OCI-M1 (cell line): ENCODE results near the gene TNIP1.

ENCODE experiments used
- DNase-seq: peaks from one replicate; lab custom pipeline; 2025; lab: John Stamatoyannopoulos, UW

TNIP1 gene

DNA sequence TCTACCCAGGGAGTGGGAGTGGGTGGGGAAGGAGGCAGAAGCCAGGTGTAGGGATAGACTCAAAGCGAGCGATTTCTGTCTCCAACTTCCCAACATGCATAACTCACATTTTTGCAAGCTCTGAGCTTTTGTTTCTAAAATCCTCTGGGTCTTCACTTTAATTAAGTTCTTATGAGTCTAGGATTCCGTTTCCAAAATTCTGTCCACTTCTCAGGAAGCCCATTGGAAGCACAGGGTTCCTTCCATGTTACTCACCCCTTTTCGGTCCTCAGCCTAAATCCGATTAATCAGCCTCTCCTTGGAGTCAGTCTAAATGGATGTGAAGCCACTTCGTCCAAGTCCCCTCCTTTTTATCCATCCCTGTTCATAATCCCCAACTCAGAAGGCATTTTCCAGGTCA lies 59.1 kb downstream of the TNIP1 start:
- DNase-seq: no peak

DNA sequence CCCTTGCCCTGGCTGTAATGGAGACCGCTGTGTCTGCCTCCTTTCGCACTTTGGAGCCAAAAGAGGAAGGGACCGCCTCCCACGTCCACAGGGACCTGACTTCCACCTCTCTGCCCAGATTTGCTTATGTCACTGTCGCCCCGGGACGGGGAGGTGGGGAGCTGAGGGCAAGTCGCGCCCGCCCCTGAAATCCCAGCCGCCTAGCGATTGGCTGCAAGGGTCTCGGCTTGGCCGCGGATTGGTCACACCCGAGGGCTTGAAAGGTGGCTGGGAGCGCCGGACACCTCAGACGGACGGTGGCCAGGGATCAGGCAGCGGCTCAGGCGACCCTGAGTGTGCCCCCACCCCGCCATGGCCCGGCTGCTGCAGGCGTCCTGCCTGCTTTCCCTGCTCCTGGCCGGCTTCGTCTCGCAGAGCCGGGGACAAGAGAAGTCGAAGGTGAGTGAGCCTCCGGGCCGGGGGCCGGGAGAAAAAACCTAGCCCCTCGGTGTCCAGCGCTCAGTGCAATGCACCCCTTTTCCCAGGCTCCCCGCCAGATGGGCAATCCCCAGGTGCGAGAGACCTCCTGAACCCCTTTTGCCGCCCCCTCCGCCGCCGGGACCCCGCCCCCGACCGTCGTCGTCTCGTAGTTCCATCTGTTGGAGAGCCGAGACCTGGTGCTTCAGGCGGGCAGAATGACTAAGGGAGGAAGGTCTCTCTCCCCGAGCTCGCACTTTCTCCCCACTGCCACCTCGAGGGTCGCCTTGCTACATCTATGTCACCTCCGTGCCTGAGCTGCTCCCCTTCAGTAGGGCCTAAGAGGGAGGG lies 60.3 kb downstream of the TNIP1 start, which contains the start of gene GPX3:
Gene GPX3, plus strand, starts transcription at position 288 of the 807 bp plus-strand sequence. Its CDS starts 64 bp downstream, at position 352.
- DNase-seq: no peak

DNA sequence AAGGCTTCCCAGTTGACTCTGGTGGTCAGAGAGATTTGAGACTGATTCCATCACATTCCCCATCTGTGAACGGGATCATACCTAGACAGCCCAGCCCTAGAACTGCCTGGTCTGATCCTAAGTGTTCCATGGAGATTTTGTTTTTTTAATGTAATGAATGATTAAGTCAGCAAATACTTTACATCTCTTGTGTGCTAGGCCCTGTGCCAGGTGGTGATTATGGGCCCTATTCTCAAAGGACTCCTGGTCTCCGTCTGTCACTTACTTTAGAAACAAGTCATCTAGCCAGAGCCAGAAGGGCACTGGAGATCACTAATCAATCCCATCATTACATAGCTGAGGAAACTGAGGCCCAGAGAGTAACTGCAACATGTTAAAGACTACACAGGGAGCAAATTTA lies 61.5 kb downstream of the TNIP1 start:
- no peak for DNase-seq

DNA sequence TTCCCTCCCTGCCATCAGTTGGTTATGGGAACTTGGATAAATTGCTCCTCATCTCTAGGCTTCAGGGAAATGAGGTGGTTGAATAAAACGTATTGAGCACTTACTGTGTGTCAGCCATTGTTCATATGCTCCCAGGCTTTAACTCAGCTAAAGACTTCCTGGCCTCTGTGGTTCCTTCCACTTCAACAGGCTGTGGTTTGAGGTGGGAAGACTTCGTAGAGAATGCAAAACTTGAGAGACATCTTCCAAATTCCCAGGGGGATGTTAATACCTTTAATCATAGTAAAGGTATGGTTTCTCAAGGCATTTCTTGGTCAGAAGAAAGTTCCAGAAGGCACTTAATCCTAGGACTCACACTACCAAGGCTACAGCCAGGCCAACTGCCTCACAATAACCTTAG lies 62.0 kb downstream of the TNIP1 start:
- DNase-seq: no peak

DNA sequence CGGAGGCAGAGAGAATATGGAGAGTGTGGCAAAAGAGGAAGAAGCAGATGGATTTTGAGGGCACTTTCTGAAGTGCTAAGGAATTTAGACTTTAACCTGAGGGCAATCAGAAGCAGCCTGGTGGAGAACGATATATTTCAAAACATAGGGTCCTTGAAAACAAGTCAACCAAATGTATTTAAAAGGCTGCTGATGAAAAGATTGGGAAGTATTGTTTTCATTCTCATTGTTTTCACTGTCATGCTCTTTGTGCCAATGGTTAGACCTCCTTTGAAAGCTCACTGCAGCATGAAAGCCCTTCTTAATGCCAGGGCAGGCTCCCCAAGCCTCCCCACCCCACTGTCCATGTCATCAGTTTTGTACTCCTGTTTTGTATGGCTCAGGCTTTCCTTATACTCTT lies 62.9 kb downstream of the TNIP1 start:
- DNase-seq: no peak

DNA sequence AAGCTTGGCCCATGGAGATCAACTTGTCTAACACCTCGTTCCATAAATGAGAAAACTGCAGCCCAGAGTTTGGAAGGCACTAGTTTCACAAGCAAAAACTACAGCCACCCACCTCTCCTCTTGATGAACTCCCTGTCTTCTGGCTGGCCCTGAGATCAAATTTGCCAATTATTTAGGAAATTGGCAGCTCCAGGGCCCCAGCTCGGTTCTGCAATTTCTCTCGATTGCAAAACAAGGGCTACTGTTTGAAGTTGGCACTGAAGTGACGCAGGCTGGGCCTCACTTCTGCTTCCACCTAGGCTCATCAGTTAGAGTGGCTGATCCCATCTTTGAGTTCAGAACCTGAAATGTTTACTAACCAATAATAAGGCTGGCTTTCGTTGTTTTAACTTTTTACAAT lies 64.1 kb downstream of the TNIP1 start:
- DNase-seq: peak; percentile 75

DNA sequence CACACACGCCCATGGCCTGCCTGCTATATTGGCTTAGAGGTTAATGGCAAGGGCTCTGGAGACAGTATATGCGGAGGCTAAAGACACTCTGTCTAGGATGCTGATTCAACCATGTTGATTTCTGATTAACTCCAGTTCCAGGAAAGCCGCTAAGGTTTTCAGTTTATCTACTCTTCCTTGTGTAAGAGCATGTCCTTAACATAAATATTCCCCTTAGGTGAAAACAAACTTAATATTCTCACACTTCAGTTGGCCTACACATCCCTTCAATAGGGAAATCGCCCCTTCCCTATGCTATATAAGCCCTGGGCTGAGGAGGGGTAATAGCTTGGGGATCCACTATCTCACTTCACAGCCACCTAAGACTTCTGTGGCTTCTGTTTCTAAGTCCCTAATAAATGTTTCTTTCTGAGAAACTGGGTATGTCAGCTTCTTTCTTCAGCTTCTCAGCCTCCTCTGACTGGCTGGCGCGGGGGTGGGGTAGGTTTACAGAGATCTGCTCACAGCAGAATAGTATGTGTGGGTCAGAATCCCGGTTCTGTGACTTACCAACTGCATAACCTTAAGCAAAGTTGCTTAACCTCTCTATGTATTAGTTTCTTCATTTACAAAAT lies 64.8 kb downstream of the TNIP1 start:
- peak; percentile 98 for DNase-seq

DNA sequence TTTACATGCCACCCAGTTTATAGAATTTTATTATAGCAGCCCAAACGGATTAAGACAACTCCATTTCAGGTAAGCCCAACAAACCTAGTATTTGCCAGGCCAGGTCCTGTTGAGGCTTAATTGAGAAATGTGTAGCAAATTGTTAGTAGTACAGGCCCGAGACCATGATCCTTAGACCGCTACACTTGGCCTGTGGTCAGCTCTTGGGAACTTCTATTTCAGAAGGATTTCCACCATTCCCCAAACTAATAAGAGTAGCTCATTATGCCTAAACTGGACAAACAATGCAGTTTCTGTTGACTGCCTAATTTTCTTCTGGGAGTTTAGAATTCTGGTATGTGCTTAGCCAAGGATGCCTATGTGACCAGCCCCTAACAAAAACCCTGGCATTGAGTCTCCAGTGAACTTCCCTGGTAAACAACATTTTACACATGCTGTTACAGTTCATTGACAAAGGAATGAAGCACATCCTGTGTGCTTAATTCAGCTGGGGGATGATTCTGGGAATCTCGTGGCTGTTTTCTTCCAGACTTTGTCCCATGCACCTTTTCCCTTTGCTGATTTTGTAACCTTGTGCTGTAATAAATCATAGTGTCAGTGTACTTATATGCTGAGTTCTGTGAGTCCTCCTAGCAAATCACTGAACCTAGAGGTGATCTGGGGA lies 66.0 kb downstream of the TNIP1 start:
- peak; percentile 23 for DNase-seq

DNA sequence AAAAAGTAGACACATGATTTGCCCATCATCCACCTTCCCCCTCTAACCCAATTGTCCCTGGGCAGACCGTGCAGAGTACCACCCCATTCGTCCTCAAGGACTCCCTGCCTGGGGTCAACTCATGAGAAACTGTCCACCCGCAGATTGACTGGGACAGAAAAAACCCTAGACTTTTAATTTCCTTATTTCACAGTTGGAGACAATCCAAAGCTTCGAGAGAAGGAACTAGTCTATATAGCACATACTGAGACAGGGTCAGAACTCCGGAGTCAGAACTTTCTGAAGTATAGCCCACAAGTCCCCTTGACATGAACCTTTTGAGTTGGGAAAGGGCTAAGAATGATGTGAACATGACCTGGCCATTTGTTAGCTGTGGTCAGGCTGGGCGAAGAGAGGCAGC lies 68.0 kb downstream of the TNIP1 start:
- no peak for DNase-seq

DNA sequence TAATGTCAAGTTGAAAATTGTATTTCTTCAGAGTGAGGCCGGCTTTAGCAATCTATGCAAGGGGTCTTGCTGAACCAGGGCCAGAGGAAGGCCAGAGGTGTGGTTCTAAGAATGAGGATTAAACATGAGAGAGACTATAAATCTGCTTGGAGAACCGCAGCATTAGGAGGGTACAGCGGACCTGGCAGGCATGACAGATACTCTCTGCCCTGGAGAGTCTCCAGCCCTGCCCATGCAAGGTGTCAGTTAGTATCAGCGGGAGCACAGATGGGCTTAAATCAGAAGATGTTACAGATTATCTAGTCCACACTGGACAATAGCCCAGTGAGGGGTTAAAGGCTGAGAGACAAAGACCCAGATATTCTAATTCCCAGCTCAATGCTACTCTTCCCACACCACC lies 71.9 kb downstream of the TNIP1 start:
- DNase-seq: no peak

DNA sequence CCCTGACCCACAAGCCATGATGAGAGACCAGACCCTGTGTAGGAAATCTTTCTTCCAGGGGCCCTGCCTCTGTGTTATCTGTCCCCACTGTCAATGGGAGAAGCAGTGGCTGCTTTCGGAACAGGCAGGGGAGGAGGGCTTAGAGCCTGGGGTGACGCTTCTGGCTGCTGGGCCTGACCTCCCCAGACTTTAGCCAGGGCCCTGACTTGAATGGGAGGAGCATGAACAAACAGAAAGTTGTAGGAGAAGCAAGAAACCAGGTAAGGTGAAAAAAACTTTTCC lies 72.7 kb downstream of the TNIP1 start:
- DNase-seq: no peak

DNA sequence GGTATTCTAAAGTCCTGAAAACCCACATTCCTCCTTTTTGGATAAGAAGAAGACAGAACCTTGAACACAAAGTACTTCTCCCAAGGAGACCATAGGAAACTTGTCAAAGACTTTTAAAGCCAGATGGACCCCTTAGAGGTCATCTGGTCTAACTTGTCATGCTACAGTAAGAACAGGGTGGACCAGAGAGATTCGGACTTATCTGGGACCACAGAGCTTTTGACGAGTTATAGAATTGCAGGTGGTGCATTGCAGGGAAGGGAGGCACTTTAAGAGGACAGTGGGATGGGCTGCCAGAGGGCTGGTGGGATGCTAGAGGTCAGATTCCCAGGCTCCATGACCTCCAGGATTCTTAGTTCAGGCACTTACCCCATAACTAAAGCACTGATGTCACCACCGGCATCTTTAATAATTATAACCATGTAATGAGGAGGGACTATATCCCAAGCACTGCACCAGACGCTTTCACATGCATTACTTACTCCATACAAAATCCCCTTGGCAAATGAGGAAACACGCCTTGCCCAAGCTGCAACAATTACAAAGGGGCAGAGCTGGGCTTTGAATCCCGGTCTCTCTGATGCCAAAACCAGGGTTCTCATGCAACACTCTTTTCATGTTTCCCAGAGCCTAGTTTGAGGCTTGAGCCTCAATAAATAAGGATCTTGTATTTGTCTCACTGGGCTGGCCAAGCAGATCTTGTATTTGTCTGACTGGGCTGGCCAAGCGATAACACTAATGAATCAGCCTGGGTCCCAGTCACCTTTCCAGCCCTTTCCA lies 73.2 kb downstream of the TNIP1 start:
- no peak for DNase-seq

DNA sequence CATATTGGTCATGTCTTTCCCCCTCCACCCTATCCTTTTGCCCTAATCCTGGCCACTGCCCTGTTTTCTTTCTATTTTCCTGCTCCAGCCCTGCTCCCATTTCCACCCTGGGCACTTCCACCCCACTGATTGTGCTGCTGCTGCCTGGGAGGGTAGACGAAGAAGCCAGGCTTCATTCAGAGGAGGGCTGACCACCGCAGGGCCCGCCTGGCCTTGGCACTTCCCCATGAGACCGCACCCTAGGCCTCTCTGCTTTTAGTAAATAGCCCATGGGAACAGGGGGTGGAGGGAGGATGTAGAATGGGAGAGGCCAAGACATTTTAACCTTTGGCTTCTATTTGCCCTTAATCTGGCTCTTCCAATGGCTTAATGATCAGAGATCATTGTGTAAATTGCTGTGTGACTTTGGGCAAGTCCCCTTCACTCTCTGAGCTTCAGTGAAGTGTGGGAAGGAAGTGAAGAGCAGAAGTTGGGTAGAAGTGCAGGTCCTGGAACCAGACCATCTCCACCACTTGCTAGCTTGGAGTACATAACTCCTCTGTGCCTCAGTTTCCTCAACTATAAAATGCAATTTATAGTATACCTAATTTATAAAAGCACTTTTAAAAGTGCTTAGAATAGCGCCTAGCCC lies 74.0 kb downstream of the TNIP1 start:
- DNase-seq: no peak

DNA sequence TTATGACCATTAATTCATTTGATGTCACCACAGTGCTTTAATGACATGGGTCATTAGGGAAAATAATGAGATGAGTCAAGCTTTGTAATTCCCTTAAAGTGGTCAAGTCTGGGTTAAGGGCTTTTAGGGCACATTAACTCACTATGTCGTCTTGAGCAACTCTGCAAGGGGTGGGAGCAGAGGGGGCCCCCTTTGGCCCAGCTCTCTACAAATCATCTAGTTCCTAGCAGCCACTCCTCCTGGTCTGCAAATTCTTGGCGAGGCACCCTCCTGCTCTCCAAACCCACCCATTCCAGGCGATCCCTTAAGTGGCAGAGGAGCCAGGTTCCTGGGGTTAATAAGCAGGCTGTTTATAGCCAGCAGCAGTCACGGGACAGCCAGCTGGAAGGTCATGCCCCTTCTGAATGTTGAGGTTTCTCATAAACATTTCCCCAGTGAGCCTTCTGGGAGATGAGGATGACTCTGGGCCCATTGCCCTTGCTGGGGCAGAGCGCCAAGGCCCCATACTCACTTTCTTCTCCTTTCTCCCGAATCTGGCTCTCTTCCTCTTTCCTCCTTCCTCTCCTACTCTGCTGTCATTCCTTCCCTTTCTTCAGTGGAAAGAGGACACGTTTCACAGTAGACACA lies 74.8 kb downstream of the TNIP1 start:
- no peak for DNase-seq

DNA sequence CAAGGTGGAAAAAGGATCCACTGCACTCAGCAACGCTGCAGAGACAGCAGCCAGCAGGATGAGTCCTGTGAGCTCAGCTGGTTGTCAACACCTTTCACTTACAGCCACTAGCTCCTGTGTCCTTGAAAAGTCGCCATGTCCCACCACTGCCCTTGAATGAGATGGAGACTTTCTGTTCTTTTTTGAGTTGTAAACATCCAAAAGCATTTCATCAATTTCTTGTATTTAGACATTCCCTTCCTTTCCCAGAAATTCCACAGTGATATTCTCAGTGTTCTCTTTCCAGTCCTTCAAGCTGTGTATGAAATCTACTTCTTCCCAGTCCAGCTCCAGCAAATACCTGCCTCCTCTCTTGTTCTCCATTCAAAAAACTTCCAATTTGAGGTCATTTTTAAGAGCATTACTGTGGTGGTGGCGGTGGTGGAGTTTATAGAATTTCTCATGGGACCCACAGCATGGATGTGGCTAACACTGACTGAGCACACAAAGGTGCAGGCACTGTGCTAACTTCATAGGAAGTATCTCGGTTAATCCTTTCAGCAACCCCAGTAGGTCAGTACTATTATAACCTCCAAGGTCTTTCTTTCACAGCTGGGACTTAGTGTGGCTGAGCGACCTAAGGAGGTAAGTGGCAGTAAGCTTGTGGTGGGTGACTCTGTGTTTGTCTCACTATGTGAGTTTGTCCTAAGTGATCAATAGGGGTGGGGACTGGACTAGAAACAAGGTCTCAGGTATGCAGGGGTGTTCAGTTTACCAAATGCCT lies 75.5 kb downstream of the TNIP1 start:
- no peak for DNase-seq

DNA sequence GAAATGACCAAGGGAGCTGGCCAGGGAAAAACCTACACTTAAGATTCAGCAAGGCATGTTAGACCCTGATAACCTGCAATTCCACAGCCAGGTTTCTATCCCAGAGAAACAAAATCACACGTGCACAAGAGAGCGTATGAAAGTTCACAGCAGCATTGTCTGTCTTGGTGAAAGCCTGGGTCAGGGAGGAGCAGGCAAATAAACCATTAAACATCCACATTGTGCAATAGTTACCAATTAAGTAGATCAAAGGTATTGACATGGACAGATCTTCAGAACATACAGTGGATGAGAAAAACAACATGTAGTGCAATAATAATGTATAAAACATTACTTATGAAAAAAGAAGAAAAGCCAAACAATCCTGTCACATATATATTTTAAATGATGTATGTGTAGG lies 76.3 kb downstream of the TNIP1 start:
- no peak for DNase-seq

DNA sequence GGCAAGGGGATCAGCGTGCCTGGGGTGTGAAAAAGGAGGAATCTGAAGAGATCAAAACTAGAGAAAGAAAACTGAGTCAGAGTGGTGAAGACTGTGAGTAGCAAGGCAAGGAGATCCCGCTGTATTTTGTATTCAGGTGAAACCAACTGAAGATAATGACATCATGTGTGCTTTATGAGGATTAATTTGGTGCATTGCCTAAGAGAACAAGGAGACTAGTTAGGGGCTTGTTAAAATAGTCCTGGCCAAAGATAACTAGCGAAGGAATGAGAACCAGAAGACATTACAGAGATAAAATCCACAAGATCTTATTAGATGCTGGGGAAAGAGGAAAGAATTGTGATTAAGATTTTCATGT lies 77.4 kb downstream of the TNIP1 start:
- no peak for DNase-seq

DNA sequence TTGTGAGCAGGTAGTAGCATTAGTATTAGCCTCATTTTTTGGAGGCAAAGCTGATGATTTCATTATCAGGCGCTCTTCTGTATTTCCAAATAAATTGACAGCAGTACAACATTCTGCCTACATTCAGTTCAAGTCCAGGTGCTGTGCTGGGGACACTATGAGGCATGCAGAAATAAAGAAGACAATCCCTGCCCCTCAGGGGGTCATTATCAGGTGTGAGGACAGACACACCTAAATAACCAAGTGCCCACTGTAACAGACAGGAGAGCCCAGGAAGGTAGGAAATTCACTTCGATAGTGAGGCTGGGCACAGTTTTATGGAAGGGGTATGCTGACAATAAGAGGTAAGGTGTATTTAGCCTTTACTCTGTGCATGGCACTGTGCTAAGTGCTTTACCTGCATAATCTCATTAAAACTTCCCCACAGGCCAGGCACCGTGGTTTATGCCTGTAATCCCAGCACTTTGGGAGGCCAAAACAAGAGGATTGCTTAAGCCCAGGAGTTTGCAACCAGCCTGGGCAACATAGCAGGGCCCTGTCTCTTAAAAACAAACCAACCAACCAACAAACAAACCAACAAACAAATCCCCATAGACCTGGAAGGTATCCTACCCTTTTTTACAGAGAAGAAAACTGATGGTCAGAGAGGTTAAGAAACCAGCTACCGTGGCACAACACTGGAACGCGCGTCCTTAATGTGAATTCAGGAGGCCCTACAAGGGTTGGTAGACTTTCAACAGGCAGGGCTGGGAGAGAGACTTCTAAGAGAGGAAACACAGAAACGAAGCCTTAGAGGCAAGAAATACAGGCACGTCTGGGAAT lies 77.9 kb downstream of the TNIP1 start:
- DNase-seq: no peak

DNA sequence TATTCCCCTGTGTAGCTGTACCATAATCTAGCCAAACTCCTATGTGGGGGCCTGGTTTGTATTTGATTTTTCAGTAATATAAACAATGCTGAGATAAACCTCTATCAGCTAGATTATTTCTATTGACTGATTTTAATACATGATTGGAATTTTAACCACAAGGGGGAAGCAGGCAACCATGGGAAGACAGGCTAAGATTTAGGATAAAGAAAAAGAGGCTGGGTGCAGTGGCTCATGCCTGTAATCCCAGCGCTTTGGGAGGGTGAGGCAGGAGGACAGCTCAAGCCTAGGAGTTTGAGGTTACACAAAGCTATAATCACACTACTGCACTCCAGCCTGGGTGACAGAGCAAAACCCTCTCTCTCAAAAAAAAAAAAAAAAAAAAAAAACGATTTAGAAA lies 78.6 kb downstream of the TNIP1 start:
- peak; percentile 73 for DNase-seq

DNA sequence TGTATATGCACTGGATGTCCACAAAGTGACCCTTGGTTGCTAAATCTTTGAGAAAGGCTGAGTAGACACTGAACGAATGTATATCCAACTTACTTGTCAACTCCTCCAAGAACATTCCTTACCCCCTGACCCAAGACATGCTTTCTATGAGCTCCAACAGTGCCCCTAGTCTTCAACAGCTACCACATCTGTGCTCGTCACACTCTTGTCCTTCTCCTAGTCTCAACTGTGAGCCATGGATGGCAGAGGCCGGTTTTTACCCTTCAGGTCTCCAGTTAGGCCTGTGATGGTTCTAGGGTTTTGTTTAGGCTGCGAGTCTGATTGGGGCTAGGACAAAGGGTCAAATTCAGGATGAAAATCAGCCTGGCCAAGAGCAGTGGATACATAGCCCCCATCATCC lies 79.4 kb downstream of the TNIP1 start:
- no peak for DNase-seq
